ENCODE data around the gene PLAAT2.
A peak's percentile ranks its signal among the peaks of the same experiment; 100 is the strongest.

PLAAT2 gene

GRCh38 chr11:63518548-63518947 lies 44.6 kb downstream of the PLAAT2 start:
- no peak for TF ChIP-seq JUND (IDR thresholded peaks at IDR 0.05; ENCODE audit: low read depth)
- in situ Hi-C loops (cut with HindIII; ENCODE audit: low pct_unique_long_range_greater_than_20kb, low sequenced_read_pairs) = no loop called here
- DNase-seq (ENCODE audit: low read depth in 1 of 2, low spot score in 1 of 2) = no peak

GRCh38 chr11:63517156-63517555 lies 46.0 kb downstream of the PLAAT2 start:
- in situ Hi-C loops (cut with HindIII; ENCODE audit: low pct_unique_long_range_greater_than_20kb, low sequenced_read_pairs) = no loop called here

GRCh38 chr11:63516109-63516508 lies 47.1 kb downstream of the PLAAT2 start:
- TF ChIP-seq JUND (IDR thresholded peaks at IDR 0.05; ENCODE audit: low read depth) = no peak
- in situ Hi-C loops (cut with HindIII; ENCODE audit: low pct_unique_long_range_greater_than_20kb, low sequenced_read_pairs) = no loop called here
- DNase-seq (ENCODE audit: low read depth in 1 of 2, low spot score in 1 of 2) = no peak

More at GRCh38 chr11:63517156-63517555, 46.0 kb downstream of the PLAAT2 start:
- TF ChIP-seq JUND (IDR thresholded peaks at IDR 0.05; ENCODE audit: low read depth) = no peak
- no peak for DNase-seq (ENCODE audit: low read depth in 1 of 2, low spot score in 1 of 2)

GRCh38 chr11:63512816-63513215 lies 50.4 kb downstream of the PLAAT2 start:
- DNase-seq (ENCODE audit: low read depth in 1 of 2, low spot score in 1 of 2) = no peak
- in situ Hi-C loops (cut with HindIII; ENCODE audit: low pct_unique_long_range_greater_than_20kb, low sequenced_read_pairs) = no loop called here
- TF ChIP-seq JUND (IDR thresholded peaks at IDR 0.05; ENCODE audit: low read depth) = no peak

- no peak for DNase-seq (ENCODE audit: low read depth in 1 of 2, low spot score in 1 of 2)
- TF ChIP-seq JUND (IDR thresholded peaks at IDR 0.05; ENCODE audit: low read depth) = no peak
- in situ Hi-C loops (cut with HindIII; ENCODE audit: low pct_unique_long_range_greater_than_20kb, low sequenced_read_pairs) = no loop called here
Measured at GRCh38 chr11:63511048-63511748, 52.0 kb downstream of the PLAAT2 start.

- no peak for TF ChIP-seq JUND (IDR thresholded peaks at IDR 0.05; ENCODE audit: low read depth)
- DNase-seq (ENCODE audit: low read depth in 1 of 2, low spot score in 1 of 2) = no peak
- in situ Hi-C loops (cut with HindIII; ENCODE audit: low pct_unique_long_range_greater_than_20kb, low sequenced_read_pairs) = no loop called here
Measured at GRCh38 chr11:63510360-63511047, 52.7 kb downstream of the PLAAT2 start.

GRCh38 chr11:63508745-63509144 lies 54.4 kb downstream of the PLAAT2 start:
- no peak for TF ChIP-seq JUND (IDR thresholded peaks at IDR 0.05; ENCODE audit: low read depth)
- in situ Hi-C loops (cut with HindIII; ENCODE audit: low pct_unique_long_range_greater_than_20kb, low sequenced_read_pairs) = no loop called here
- no peak for DNase-seq (ENCODE audit: low read depth in 1 of 2, low spot score in 1 of 2)

- no peak for TF ChIP-seq JUND (IDR thresholded peaks at IDR 0.05; ENCODE audit: low read depth)
- peak; percentile 86 to 93 for DNase-seq (ENCODE audit: low read depth in 1 of 2, low spot score in 1 of 2)
- in situ Hi-C loops (cut with HindIII; ENCODE audit: low pct_unique_long_range_greater_than_20kb, low sequenced_read_pairs) = no loop called here
Measured at GRCh38 chr11:63508009-63508408, 55.2 kb downstream of the PLAAT2 start.

- no peak for TF ChIP-seq JUND (IDR thresholded peaks at IDR 0.05; ENCODE audit: low read depth)
- in situ Hi-C loops (cut with HindIII; ENCODE audit: low pct_unique_long_range_greater_than_20kb, low sequenced_read_pairs) = no loop called here
- no peak for DNase-seq (ENCODE audit: low read depth in 1 of 2, low spot score in 1 of 2)
Measured at GRCh38 chr11:63507511-63507910, 55.7 kb downstream of the PLAAT2 start.

- DNase-seq (ENCODE audit: low read depth in 1 of 2, low spot score in 1 of 2) = peak in 1 of 2 experiments; percentile 49
- in situ Hi-C loops (cut with HindIII; ENCODE audit: low pct_unique_long_range_greater_than_20kb, low sequenced_read_pairs) = no loop called here
- TF ChIP-seq JUND (IDR thresholded peaks at IDR 0.05; ENCODE audit: low read depth) = no peak
Measured at GRCh38 chr11:63506876-63507275, 56.3 kb downstream of the PLAAT2 start.

GRCh38 chr11:63505857-63506528 lies 57.2 kb downstream of the PLAAT2 start, which contains the start of gene LGALS12:
Gene LGALS12, plus strand, starts transcription at chr11:63506084. Its CDS starts 375 bp downstream, at chr11:63506459.
- TF ChIP-seq JUND (IDR thresholded peaks at IDR 0.05; ENCODE audit: low read depth) = no peak
- no peak for DNase-seq (ENCODE audit: low read depth in 1 of 2, low spot score in 1 of 2)
- in situ Hi-C loops (cut with HindIII; ENCODE audit: low pct_unique_long_range_greater_than_20kb, low sequenced_read_pairs) = no loop called here

- peak in 1 of 2 experiments; percentile 39 for DNase-seq (ENCODE audit: low read depth in 1 of 2, low spot score in 1 of 2)
- in situ Hi-C loops (cut with HindIII; ENCODE audit: low pct_unique_long_range_greater_than_20kb, low sequenced_read_pairs) = no loop called here
- TF ChIP-seq JUND (IDR thresholded peaks at IDR 0.05; ENCODE audit: low read depth) = no peak
Measured at GRCh38 chr11:63504933-63505586, 58.1 kb downstream of the PLAAT2 start.
